A549 (cell line): Measurements from ENCODE around the gene ASB16. TPM values are rescaled to one million over a fixed set of nuclear protein-coding genes. Genes with fewer than 3 reads are reported as not detected.

Experiments used
- ATAC-seq, 2 experiments: fragments of 200-7000 bp in 1 of 2; fragments of >200 bp in 1 of 2; cut with Nextera tagmentation in 1 of 2; cut with Tn5 transposase in 1 of 2; 3 replicates each; pipeline versions ENCODE4 v1.8.0 to v1.9.1; 2018 to 2020; ENCODE audit warnings: mild to moderate bottlenecking in 1 of 2, moderate library complexity in 1 of 2
- CTCF ChIA-PET: fragments of 300-600 bp; sonication (Branson Sonifier 250); formaldehyde crosslinking; extraction: SDS; loops from one replicate; lab custom pipeline; 2021; ENCODE audit warnings: antibody characterized with exemption, inconsistent platforms; lab: Yijun Ruan, JAX
- POLR2A ChIA-PET: fragments of 350-600 bp; formaldehyde crosslinking; extraction: SDS; loops from one replicate; lab custom pipeline; 2021; ENCODE audit warnings: antibody characterized with exemption, inconsistent platforms; lab: Yijun Ruan, JAX
- DNase-seq, 2 experiments: peaks; one replicate each; pipeline versions ENCODE4 v3.0.0 to v3.0.0-alpha.2; 2011 to 2016; ENCODE audit warnings: low read depth in 1 of 2, low spot score in 1 of 2
- FAIRE-seq: peaks from 2 replicates; lab custom pipeline; 2011; peaks lifted over from hg19 to GRCh38; lab: Jason Lieb, UNC
- H3K27ac ChIP-seq, 2 experiments: fragments of >200 bp; sonication (Bioruptor Twin); formaldehyde crosslinking; 3 replicates each; pipeline ENCODE4 v1.5.1; 2016 to 2017
- H3K4me1 ChIP-seq: fragments of >200 bp; sonication (Bioruptor Twin); formaldehyde crosslinking; 3 replicates; pipeline ENCODE4 v1.6.1; 2016
- H3K4me2 ChIP-seq: fragments of >200 bp; sonication (Bioruptor Twin); formaldehyde crosslinking; 3 replicates; pipeline ENCODE4 v1.6.1; 2016
- H3K4me3 ChIP-seq: fragments of >200 bp; sonication (Bioruptor Twin); formaldehyde crosslinking; 3 replicates; pipeline ENCODE4 v1.5.1; 2016
- H3K9me3 ChIP-seq: fragments of >200 bp; sonication (Bioruptor Twin); formaldehyde crosslinking; 3 replicates; pipeline ENCODE4 v1.6.1; 2016
- CBX8 ChIP-seq: fragments of 200-600 bp; sonication (generic); IDR thresholded peaks from 2 replicates; pipeline ENCODE4 v1.6.1; 2016
- CHD2 ChIP-seq: fragments of 150-350 bp; IDR thresholded peaks from 2 replicates; pipeline ENCODE4 v1.6.1; 2014; ENCODE audit warnings: low read length; ENCODE audit not compliant: partially characterized antibody
- CHD4 ChIP-seq: fragments of 200-600 bp; sonication (generic); IDR thresholded peaks from 2 replicates; pipeline ENCODE4 v1.6.1; 2016; ENCODE audit warnings: antibody characterized with exemption, mild to moderate bottlenecking, borderline replicate concordance
- ELK1 ChIP-seq: fragments of 150-350 bp; IDR thresholded peaks from 2 replicates; pipeline ENCODE4 v1.6.1; 2014; ENCODE audit warnings: low read depth, mild to moderate bottlenecking, low read length
- EP300 ChIP-seq, 2 experiments: fragments of >200 bp; sonication (Bioruptor Twin); formaldehyde crosslinking; IDR thresholded peaks; 2 replicates in 1 of 2; 3 replicates in 1 of 2; pipeline ENCODE4 v1.6.1; 2016 to 2017
- FOSB ChIP-seq: fragments of 250-450 bp; sonication (Bioruptor Pico); IDR thresholded peaks from 2 replicates; pipeline ENCODE4 v1.5.0; 2020; ENCODE audit warnings: mild to moderate bottlenecking, moderate library complexity
- FOXS1 ChIP-seq: fragments of 250-450 bp; sonication (Bioruptor Pico); IDR thresholded peaks from 2 replicates; pipeline ENCODE4 v1.5.0; 2020; ENCODE audit warnings: mild to moderate bottlenecking, moderate library complexity
- GATA3 ChIP-seq: IDR thresholded peaks from 2 replicates; pipeline ENCODE4 v1.6.1; 2012; ENCODE audit warnings: borderline replicate concordance
- HDAC2 ChIP-seq: fragments of 200-600 bp; sonication (generic); IDR thresholded peaks from 2 replicates; pipeline ENCODE4 v1.6.1; 2016
- HOXA7 ChIP-seq: fragments of 250-450 bp; sonication (Bioruptor Pico); IDR thresholded peaks from 2 replicates; pipeline ENCODE4 v1.5.0; 2020; ENCODE audit warnings: mild to moderate bottlenecking, moderate library complexity
- HOXB13 ChIP-seq: fragments of 250-450 bp; sonication (Bioruptor Pico); IDR thresholded peaks from 2 replicates; pipeline ENCODE4 v1.5.0; 2020; ENCODE audit warnings: low read depth, mild to moderate bottlenecking, moderate library complexity
- JUNB ChIP-seq: fragments of >200 bp; sonication (Bioruptor Twin); formaldehyde crosslinking; IDR thresholded peaks from 2 replicates; pipeline ENCODE4 v1.6.1; 2016
- KDM5A ChIP-seq: fragments of 200-600 bp; sonication (generic); IDR thresholded peaks from 2 replicates; pipeline ENCODE4 v1.6.1; 2016; ENCODE audit warnings: antibody characterized with exemption, mild to moderate bottlenecking
- MAFK ChIP-seq: fragments of 450-650 bp; IDR thresholded peaks from 2 replicates; pipeline ENCODE4 v1.6.1; 2014; ENCODE audit not compliant: partially characterized antibody
- MAZ ChIP-seq: fragments of 150-350 bp; IDR thresholded peaks from 2 replicates; pipeline ENCODE4 v1.6.1; 2014; ENCODE audit warnings: antibody characterized with exemption, low read depth, low read length, borderline replicate concordance
- MYC ChIP-seq: IDR thresholded peaks from 2 replicates; pipeline ENCODE4 v1.6.1; 2012; ENCODE audit warnings: mild to moderate bottlenecking, inconsistent platforms, low read length, improper control_type of control experiment, borderline replicate concordance
- PBX3 ChIP-seq: IDR thresholded peaks from 2 replicates; pipeline ENCODE4 v1.6.1; 2012
- POLR2AphosphoS2 ChIP-seq: conservative IDR thresholded peaks from 2 replicates; pipeline ENCODE4 v1.6.1; 2012; ENCODE audit warnings: low read length, improper control_type of control experiment, inconsistent platforms
- RARB ChIP-seq: fragments of 250-450 bp; sonication (Bioruptor Pico); IDR thresholded peaks from 2 replicates; pipeline ENCODE4 v1.8.0; 2021; ENCODE audit warnings: mild to moderate bottlenecking, moderate library complexity
- RNF2 ChIP-seq: fragments of 200-600 bp; sonication (generic); IDR thresholded peaks from 2 replicates; pipeline ENCODE4 v1.6.1; 2016; ENCODE audit warnings: low read depth, mild to moderate bottlenecking, antibody characterized with exemption, moderate library complexity, borderline replicate concordance
- SMC3 ChIP-seq: fragments of >200 bp; sonication (Bioruptor Twin); formaldehyde crosslinking; IDR thresholded peaks from 3 replicates; pipeline ENCODE4 v1.6.1; 2018; ENCODE audit warnings: inconsistent platforms
- SREBF2 ChIP-seq: fragments of 450-650 bp; IDR thresholded peaks from 2 replicates; pipeline ENCODE4 v1.6.1; 2014; ENCODE audit warnings: mild to moderate bottlenecking, moderate library complexity
- TFCP2L1 ChIP-seq: fragments of 250-450 bp; sonication (Bioruptor Pico); IDR thresholded peaks from 2 replicates; pipeline ENCODE4 v1.5.0; 2021; ENCODE audit warnings: mild to moderate bottlenecking
- TP53 ChIP-seq: fragments of 250-450 bp; sonication (Bioruptor Pico); IDR thresholded peaks from 2 replicates; pipeline ENCODE4 v1.5.0; 2021; ENCODE audit warnings: mild to moderate bottlenecking, moderate library complexity
- ZC3H11A ChIP-seq: fragments of 450-650 bp; IDR thresholded peaks from 2 replicates; pipeline ENCODE4 v1.6.1; 2014; ENCODE audit warnings: antibody characterized with exemption, mild to moderate bottlenecking
- ZFP36 ChIP-seq: fragments of 450-650 bp; IDR thresholded peaks from 2 replicates; pipeline ENCODE4 v1.6.1; 2014; ENCODE audit warnings: borderline replicate concordance; ENCODE audit not compliant: partially characterized antibody
- WGBS: methylation state at CpG from one replicate; pipeline ENCODE4 v1.1.6; 2017; ENCODE audit errors: missing lambda C conversion rate; 5-methylcytosine and 5-hydroxymethylcytosine counted together
- polyA plus RNA-seq, 4 experiments: library from polyadenylated mRNA; depleted of rRNA in 3 of 4; stranded (reverse); fragments of >200 nt; fragmentation: RNase III in 1 of 4; extraction: RNeasy Plus Mini Kit Qiagen cat#74134 plus additional on column Dnase treatment in 1 of 4; gene quantifications; 2 replicates in 3 of 4; 3 replicates in 1 of 4; pipeline ENCODE4 v1.2.3, GENCODE V29; 2011 to 2017

ASB16 gene
- polyA plus RNA-seq, 2 of the 4 experiments (the other 2 are of a cell fraction), result 0.15 TPM; not detected in 1

GRCh38 chr17:44149750-44150329, 20.7 kb upstream of the ASB16 start:
- no peaks in the 10 kb centered on the region for H3K9me3 ChIP-seq
- POLR2A ChIA-PET, result interaction anchor here (1.4 kb wide), 1 partner anchor 37 kb away, joined by 3 read pairs; the partner anchor contains the start of gene TMUB2
- no peak for FAIRE-seq
- no peak overlapping the region for H3K4me2 ChIP-seq
- TF ChIP-seq SREBF2 (no peak), HOXA7 (CRISPR knock-in tag) (no peak), TFCP2L1 (CRISPR knock-in tag) (no peak), SMC3 (no peak)
- no peak overlapping the region for H3K4me3 ChIP-seq
- H3K4me1 ChIP-seq, result 0 out of 3 replicates have a peak, but pooled peaks cover 3% of the 10 kb centered on the region
- no peak overlapping the region for H3K27ac ChIP-seq
- 96% methylated on average over 4 of the region's 4 CpGs for WGBS
- ATAC-seq, result no peak
- CTCF ChIA-PET, result interaction anchor here (0.9 to 13.3 kb wide), 8 partner anchors 9 to 111 kb away, joined by 3 to 159 read pairs (median 13); partner anchors contain the start of genes ASB16, HDAC5 and HROB
- DNase-seq, result no peak

- 99% methylated on average over 4 of the region's 4 CpGs for WGBS
These were observed 17.6 kb upstream of the ASB16 start for GRCh38 chr17:44152875-44153274.

GRCh38 chr17:44155488-44155887, 15.0 kb upstream of the ASB16 start:
- no peaks in the 10 kb centered on the region for H3K9me3 ChIP-seq
- no peak overlapping the region for H3K27ac ChIP-seq
- CTCF ChIA-PET, result interaction anchor here (1.0 to 8.3 kb wide), 7 partner anchors 14 to 176 kb away, joined by 3 to 88 read pairs (median 6); partner anchors contain the start of genes ASB16 and HROB
- no peak overlapping the region for H3K4me2 ChIP-seq
- no peaks in the 10 kb centered on the region for H3K4me1 ChIP-seq
- DNase-seq (no peak), FAIRE-seq (no peak), ATAC-seq (no peak; a peak in 3 of 6 replicates)
- POLR2A ChIA-PET, result no interaction called here
- no peak overlapping the region for H3K4me3 ChIP-seq
- WGBS, result 96% methylated on average over 2 of the region's 2 CpGs
- no peak for TF ChIP-seq CBX8
- no peak for TF ChIP-seq ELK1
- TF ChIP-seq POLR2AphosphoS2, result peak; percentile 72; the same call in 1 of the 2 replicates

More at GRCh38 chr17:44152875-44153274, 17.6 kb upstream of the ASB16 start:
- FAIRE-seq (no peak), ATAC-seq (no peak)
- H3K9me3 ChIP-seq, result no peaks in the 10 kb centered on the region
- no peak overlapping the region for H3K4me3 ChIP-seq
- H3K4me2 ChIP-seq, result no peak overlapping the region
- TF ChIP-seq FOXS1 (no peak), FOSB (CRISPR knock-in tag) (no peak), ZC3H11A (no peak), RNF2 (no peak), MYC (no peak), ZFP36 (no peak), MAFK (no peak), PBX3 (no peak), HDAC2 (no peak), HOXB13 (no peak), RARB (CRISPR knock-in tag) (no peak), CHD2 (no peak), JUNB (no peak), KDM5A (no peak), MAZ (no peak), GATA3 (no peak), EP300 (IDR thresholded peaks at IDR 0.05) (no peak), CHD4 (no peak), TP53 (CRISPR knock-in tag) (no peak)
- TF ChIP-seq, all 56 proteins: peak for 0
- H3K27ac ChIP-seq, result peak overlapping the region; percentile 45 to 65; a peak in 4 of 6 replicates
- no peak for DNase-seq
- H3K4me1 ChIP-seq, result no peaks in the 10 kb centered on the region
- ChIA-PET CTCF (interaction anchor here (1.9 to 8.3 kb wide), 5 partner anchors 12 to 69 kb away, joined by 6 to 88 read pairs (median 33); partner anchors contain the start of genes ASB16 and HROB), POLR2A (no interaction called here)
